ENCODE results near the gene UBE2V1.

The UBE2V1 gene

GRCh38 chr20:50044353-50044960, 68.5 kb downstream of the UBE2V1 start:
- no peak for DNase-seq (ENCODE audit: low read depth, low spot score)

- no peak for DNase-seq (ENCODE audit: low read depth, low spot score)
These were observed 69.2 kb downstream of the UBE2V1 start for GRCh38 chr20:50043573-50044352.

- no peak for DNase-seq (ENCODE audit: low read depth, low spot score)
These were observed 70.3 kb downstream of the UBE2V1 start for GRCh38 chr20:50042370-50043313.

GRCh38 chr20:50041246-50041873, 71.6 kb downstream of the UBE2V1 start:
- DNase-seq (ENCODE audit: low read depth, low spot score), result no peak

- DNase-seq (ENCODE audit: low read depth, low spot score), result no peak
These were observed 72.3 kb downstream of the UBE2V1 start for GRCh38 chr20:50040432-50041245.

- DNase-seq (ENCODE audit: low read depth, low spot score), result no peak
These were observed 73.1 kb downstream of the UBE2V1 start for GRCh38 chr20:50039706-50040431.

- no peak for DNase-seq (ENCODE audit: low read depth, low spot score)
These were observed 74.4 kb downstream of the UBE2V1 start for GRCh38 chr20:50038574-50038991.

- DNase-seq (ENCODE audit: low read depth, low spot score), result no peak
These were observed 74.8 kb downstream of the UBE2V1 start for GRCh38 chr20:50038169-50038568.

- DNase-seq (ENCODE audit: low read depth, low spot score), result no peak
These were observed 75.4 kb downstream of the UBE2V1 start for GRCh38 chr20:50037575-50037974.

- DNase-seq (ENCODE audit: low read depth, low spot score), result no peak
These were observed 75.8 kb downstream of the UBE2V1 start for GRCh38 chr20:50037123-50037522.

GRCh38 chr20:50036703-50037102, 76.2 kb downstream of the UBE2V1 start:
- no peak for DNase-seq (ENCODE audit: low read depth, low spot score)

GRCh38 chr20:50034567-50035180, 78.3 kb downstream of the UBE2V1 start:
- no peak for DNase-seq (ENCODE audit: low read depth, low spot score)

GRCh38 chr20:50032955-50033666, 79.8 kb downstream of the UBE2V1 start:
- DNase-seq (ENCODE audit: low read depth, low spot score), result no peak
